Stimulated activated CD4-positive, alpha-beta T cell treated with anti-CD3 and anti-CD28 coated beads, Interleukin-12 subunit alpha, Interleukin-12 subunit beta, amount 100 ng/mL, for 48 hours (primary cell): Measurements from ENCODE around the gene RNF169.

Experiments
- DNase-seq, 3 donors: peaks; one replicate each; pipeline ENCODE4 v3.0.0-alpha.2; 2020; ENCODE audit warnings: low read depth in 2 of 3, low spot score in 1 of 3

RNF169 gene

DNA sequence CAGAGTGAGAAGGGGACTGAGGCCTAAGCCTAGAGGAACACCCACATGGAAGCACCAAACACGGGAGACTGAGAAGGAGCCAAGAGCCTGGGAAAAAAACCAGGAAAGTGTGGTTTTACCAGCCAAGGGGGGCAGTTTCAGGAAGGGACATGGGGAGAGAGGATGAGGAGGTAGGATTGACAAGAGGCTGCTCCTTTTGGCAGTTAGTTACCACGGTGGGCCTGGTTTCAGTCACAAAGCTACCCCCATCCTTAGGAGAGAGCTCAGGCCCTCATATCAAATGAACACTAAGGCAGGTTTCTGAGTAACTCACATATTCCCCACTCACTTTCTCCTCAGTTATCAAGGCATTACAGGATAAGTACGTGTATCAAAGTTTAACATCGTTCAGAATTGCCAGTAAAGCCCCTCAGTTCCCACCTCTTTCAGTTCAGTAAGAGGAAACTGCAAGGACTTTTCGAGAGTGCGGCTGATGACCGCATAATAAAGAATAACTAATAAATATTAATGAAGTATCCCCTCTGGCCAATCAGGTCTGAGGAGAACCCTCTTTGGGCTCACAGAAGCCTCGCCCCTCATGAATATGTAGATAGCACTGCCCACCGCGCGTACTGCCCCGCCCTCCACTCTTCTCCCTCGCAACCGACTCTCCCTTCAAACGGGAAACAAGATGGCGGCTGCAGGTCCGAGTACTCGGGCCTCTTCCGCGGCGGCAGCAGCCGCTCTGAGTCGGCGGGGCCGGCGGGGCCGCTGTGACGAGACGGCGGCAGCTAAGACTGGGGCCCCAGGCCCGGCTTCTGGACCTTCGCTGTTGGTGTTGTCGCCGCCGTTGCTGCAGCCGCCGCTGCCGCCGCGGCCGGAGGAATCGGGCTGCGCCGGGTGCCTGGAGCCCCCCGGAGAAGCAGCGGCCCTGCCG, at the start of gene RNF169:
TSS of gene RNF169 (plus strand) at position 639 of the 916 bp plus-strand sequence. CDS start at position 671, 32 bp downstream.
- DNase-seq = peak; percentile 83 to 88 (median 84)

- no peak for DNase-seq
These were observed 48.8 kb upstream of the RNF169 start for GRCh38 chr11:74699615-74700396.

GRCh38 chr11:74701351-74701750, 47.3 kb upstream of the RNF169 start:
- peak in 1 of 3 donors; percentile 7 for DNase-seq

DNA sequence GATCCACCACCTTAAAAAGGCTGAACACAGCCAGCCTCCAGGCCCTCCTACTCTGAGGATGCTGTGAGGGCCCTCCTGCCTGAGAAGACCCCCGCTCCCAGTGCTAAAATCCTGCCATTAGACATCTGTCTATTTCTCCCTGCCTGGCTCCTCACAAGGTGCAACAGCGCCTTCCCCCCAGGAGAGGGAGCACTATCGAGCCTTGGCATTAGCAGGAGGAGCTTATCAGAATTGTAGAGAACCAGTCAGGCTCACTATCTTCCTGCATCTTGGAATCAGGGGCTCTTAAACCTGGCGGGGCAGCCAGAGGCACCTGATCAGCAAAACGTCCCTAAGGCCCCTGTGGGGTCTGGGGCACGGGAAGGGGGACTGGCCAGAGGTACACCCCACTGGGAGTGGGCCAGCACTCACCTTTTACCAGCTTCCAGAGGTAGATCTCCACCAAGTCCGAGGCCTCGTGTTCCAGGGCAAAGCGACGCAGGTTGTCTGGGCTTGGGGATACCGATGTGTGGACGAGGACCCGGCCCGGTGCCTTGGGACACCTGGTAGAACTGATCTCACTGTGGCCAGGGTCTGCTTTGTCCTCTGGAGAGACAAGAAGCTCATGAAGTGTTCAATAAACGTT, 46.2 kb upstream of the RNF169 start:
- peak; percentile 33 to 44 (median 43) for DNase-seq

DNA sequence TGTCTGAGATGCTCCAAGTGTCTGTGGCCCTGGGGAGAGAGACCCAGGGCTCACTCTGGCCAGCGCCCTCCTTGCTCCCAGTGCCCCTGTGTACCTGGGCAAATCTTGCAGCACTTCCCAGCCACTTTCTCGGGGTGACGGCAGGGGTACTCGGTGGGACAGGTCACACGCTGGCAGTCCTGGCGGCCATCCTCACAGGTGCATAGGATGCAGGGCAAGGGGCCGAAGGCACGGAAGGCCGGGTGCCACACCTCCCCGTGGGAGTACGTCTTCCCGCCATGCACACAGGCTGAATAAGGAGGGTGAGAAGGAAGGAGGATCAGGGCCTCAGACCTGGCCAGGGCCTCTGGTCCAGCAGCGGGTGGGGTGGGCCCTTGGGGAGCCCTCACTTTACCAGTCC, 45.4 kb upstream of the RNF169 start:
- DNase-seq = no peak

DNA sequence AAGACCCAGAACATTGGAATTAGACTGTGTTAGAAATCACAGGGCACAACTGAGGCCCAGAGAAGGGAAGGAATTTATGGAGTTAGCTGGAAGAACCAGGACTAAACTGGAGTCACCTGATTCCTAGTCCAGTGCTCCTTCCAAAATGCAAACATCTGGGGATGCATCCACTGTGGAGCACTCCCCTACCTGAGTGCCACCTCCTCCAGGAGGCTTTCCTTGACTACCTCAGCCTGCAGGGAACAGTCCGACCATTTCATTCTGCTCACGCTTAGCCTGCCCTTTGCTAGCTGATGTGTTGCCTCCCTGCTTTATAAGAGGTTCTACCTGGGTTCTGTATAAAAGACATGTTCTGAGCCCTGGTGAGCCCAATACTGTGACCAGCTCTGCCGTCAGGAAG, 41.5 kb upstream of the RNF169 start:
- no peak for DNase-seq

DNA sequence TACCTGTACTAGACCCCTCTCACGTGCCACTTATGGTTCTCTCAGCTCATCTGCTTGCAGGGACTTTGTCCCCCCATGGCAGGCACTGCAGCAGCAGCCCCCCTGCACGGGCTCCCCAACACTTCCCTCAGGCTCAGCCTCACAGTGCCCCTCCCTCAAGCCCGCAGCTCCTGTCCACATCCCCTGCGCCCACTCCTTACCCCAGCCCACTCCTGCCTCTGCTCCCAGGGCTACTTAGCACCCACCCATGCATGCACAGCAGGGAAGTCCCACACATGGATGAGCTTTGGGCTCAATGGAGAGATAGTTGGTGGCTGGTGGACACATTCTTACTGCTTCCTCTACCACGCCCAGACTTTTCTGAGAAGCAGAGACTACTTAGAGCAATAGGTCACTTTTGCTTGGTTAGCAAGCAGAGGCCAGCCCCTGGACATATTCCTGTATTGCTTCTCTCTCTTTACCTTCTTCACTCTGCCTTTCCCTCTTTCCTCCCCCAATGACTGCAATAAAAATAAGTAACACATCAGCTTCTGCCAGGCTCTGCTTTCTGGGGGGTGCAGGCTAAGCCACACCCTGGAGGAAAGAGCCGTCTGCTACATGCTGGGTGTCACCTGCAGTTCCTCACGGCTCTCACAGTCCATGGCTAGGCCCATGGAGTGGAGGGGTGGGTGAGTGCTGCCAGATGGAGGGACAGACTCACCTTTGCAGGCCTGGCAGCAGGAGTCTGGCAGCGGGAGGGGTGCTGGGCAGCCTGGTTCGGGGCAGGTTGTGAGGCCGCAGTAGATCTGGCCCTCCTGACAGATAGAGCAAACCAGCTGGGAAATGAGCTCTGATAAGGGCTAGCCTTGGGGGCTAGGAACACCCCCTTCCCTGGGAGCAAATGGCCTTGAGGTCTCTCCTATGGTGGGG, 40.8 kb upstream of the RNF169 start:
- no peak for DNase-seq

GRCh38 chr11:74709175-74709574, 39.5 kb upstream of the RNF169 start:
- DNase-seq = no peak

- DNase-seq = no peak
These were observed 38.2 kb upstream of the RNF169 start for GRCh38 chr11:74710281-74710938.

DNA sequence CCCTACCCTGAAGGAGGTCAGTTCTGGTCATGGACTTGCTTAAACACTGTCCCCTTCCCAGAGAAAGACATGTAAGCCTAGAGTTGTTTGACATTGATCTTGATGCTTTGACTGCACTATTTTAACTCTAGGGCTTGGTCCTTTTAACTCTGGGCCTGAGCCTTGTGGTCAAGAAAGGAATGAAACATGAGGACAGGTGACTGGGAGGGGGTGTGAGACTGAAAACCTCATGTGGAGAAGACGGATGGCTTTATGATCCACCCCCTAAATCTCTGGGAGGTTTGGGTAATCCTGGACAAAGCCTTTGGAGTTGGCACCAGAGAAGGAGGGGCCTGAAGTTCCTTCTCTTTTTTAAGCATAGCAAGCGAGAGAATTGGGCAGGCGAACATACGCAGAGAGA, 35.0 kb upstream of the RNF169 start:
- no peak for DNase-seq

- peak in 1 of 3 donors; percentile 13 for DNase-seq
These were observed 33.7 kb upstream of the RNF169 start for GRCh38 chr11:74714904-74715303.

GRCh38 chr11:74717221-74717969, 31.3 kb upstream of the RNF169 start:
- DNase-seq = no peak

DNA sequence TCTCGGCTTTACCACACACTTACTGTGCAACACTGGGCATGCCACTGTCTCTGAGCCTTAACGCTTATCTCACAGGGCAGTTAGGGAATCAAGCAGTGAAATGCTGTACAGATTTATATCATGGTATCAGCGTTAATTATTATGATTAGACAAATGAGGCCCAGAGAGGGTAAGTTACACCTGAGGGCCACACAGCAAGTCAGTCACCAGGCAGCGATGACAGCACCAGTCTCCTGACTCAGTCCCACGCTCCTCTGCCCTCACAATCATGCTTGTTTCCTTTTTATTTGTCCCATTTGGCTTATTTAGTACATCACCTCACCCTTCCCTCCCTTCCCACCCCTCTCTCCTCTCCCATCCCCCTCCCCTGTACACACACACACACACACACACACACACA, 29.6 kb upstream of the RNF169 start:
- DNase-seq = no peak

GRCh38 chr11:74720596-74721478, 27.8 kb upstream of the RNF169 start:
- no peak for DNase-seq

DNA sequence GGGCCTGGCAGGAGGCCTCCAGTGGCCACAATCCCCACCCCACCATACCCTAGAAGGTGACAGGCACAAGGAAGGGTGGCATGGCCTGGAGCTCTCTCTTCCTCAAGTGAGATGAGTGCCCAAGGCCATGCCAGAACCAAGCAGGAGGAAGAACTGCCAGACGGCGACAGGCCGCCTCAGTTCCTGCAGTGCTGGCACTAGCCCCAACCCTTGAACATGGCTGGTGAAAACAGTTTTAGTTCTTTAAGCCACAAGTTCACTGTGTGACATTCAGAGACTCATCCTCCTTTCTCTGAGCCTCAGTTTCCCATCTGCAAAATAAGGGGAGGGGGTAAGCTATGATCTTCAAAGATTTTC, 27.2 kb upstream of the RNF169 start:
- no peak for DNase-seq

GRCh38 chr11:74723511-74723910, 25.1 kb upstream of the RNF169 start:
- DNase-seq = no peak

- DNase-seq = no peak
These were observed 22.9 kb upstream of the RNF169 start for GRCh38 chr11:74725701-74726100.

DNA sequence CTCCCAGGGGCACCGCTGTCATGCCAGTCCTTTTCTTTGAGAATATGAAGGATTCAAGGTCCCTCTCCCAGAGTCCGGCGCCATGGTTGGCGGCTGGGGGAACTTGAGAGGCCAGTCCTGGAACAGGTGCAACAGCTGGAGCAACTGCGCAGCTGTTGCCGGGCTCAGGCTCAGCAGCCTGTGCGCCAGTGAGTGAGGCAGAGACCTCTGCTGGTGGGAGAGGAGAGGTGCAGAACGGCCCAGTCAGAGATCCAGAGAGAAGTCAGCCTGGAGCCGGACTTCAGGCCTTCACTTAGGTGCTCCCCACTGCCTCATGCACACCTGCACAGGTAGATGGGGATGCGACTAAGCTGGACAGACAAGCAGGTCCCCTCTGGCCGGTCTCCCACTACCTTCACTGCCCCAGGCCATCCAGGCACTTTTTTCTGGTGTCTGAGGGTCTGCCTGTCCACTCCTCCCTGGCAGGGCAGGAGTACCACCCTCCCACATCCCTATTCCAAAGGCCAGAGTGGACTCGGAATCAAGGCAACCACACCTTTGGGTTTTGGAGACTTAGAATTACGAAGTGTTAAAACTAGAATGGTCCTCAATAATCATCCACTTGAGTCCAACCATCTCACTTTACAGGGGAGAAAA, 22.0 kb upstream of the RNF169 start:
- DNase-seq = peak; percentile 36 to 51 (median 49)
